Ishikawa (cell line): ENCODE data around the gene MRPS10.

Source experiments
- CEBPB ChIP-seq: IDR thresholded peaks from 2 replicates; pipeline ENCODE4 v1.6.1; 2012
- EP300 ChIP-seq: IDR thresholded peaks from 2 replicates; pipeline ENCODE4 v1.6.1; 2012; ENCODE audit warnings: borderline replicate concordance
- FOXM1 ChIP-seq: IDR thresholded peaks from 2 replicates; pipeline ENCODE4 v1.6.1; 2012; ENCODE audit warnings: low read depth, borderline replicate concordance
- RAD21 ChIP-seq: IDR thresholded peaks from 2 replicates; pipeline ENCODE4 v1.6.1; 2012; ENCODE audit warnings: low read depth
- USF1 ChIP-seq: IDR thresholded peaks from 2 replicates; pipeline ENCODE4 v1.6.1; 2012
- YY1 ChIP-seq: IDR thresholded peaks from 2 replicates; pipeline ENCODE4 v1.6.1; 2012; ENCODE audit warnings: low read depth
- TF ChIP-seq, protein P1 (sequence below): IDR thresholded peaks from 2 replicates; pipeline ENCODE4 v1.6.1; 2012; ENCODE audit warnings: low read depth, mild to moderate bottlenecking

- TF ChIP-seq, protein P1, sequence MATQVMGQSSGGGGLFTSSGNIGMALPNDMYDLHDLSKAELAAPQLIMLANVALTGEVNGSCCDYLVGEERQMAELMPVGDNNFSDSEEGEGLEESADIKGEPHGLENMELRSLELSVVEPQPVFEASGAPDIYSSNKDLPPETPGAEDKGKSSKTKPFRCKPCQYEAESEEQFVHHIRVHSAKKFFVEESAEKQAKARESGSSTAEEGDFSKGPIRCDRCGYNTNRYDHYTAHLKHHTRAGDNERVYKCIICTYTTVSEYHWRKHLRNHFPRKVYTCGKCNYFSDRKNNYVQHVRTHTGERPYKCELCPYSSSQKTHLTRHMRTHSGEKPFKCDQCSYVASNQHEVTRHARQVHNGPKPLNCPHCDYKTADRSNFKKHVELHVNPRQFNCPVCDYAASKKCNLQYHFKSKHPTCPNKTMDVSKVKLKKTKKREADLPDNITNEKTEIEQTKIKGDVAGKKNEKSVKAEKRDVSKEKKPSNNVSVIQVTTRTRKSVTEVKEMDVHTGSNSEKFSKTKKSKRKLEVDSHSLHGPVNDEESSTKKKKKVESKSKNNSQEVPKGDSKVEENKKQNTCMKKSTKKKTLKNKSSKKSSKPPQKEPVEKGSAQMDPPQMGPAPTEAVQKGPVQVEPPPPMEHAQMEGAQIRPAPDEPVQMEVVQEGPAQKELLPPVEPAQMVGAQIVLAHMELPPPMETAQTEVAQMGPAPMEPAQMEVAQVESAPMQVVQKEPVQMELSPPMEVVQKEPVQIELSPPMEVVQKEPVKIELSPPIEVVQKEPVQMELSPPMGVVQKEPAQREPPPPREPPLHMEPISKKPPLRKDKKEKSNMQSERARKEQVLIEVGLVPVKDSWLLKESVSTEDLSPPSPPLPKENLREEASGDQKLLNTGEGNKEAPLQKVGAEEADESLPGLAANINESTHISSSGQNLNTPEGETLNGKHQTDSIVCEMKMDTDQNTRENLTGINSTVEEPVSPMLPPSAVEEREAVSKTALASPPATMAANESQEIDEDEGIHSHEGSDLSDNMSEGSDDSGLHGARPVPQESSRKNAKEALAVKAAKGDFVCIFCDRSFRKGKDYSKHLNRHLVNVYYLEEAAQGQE = no peak
- TF ChIP-seq USF1 = no peak
- no peak for TF ChIP-seq YY1
- TF ChIP-seq RAD21 = no peak
- no peak for TF ChIP-seq CEBPB
- no peak for TF ChIP-seq FOXM1
- TF ChIP-seq EP300 = no peak
Observed at GRCh38 chr6:42177514-42178364, 39.9 kb downstream of the MRPS10 start.
